ENCODE results near the gene C14orf132.

DNA sequence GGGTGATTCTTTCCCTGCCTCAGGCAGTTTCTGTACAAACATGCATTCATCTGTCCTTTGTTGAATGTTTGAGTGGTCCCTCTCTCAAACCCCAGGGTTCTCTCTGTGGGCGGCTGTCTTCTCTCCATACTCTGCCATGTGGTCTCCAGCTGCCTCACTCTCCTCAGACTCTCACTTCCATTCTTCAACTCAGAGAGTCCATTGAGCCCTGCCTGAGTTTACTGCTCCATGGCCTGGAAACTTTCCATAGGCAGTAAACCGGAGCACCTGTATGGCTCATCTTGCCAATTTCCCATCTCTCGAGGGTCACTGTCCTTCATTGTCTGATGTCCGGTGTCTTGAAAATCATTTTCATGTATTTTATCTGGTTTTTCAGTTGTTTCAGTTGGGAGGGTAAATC, 11.3 kb downstream of the C14orf132 start:
- TF ChIP-seq CTCF (conservative IDR thresholded peaks at IDR 0.05; ENCODE audit: low read length) (no peak), EZH2phosphoT487 (IDR thresholded peaks at IDR 0.05; ENCODE audit: borderline replicate concordance) (no peak)
